DOHH2 (cell line): ENCODE results near the gene PLPP6.

Experiments
- H3F3A ChIP-seq: fragments of 200-600 bp; sonication (generic), shearing (Covaris generic); 2 replicates; pipeline ENCODE4 v1.6.0; 2016; ENCODE audit warnings: antibody characterized with exemption, mild to moderate bottlenecking; ENCODE audit not compliant: control insufficient read depth, insufficient read depth
- H3K27ac ChIP-seq: fragments of 200-600 bp; sonication (generic); 2 replicates; pipeline ENCODE4 v1.5.1; 2014; ENCODE audit warnings: low read depth, mild to moderate bottlenecking, low read length, moderate library complexity
- H3K27me3 ChIP-seq: fragments of 200-600 bp; sonication (generic); 2 replicates; pipeline ENCODE4 v1.6.1; 2014; ENCODE audit warnings: mild to moderate bottlenecking, low read length, mixed read lengths; ENCODE audit not compliant: control insufficient read depth
- H3K36me3 ChIP-seq: fragments of 200-600 bp; sonication (generic); 2 replicates; pipeline ENCODE4 v1.6.1; 2014; ENCODE audit warnings: mild to moderate bottlenecking, low read length, moderate library complexity, mixed read lengths; ENCODE audit not compliant: control insufficient read depth
- H3K4me1 ChIP-seq: fragments of 200-600 bp; sonication (generic); 2 replicates; pipeline ENCODE4 v1.6.1; 2014; ENCODE audit warnings: mild to moderate bottlenecking, low read length, mixed read lengths; ENCODE audit not compliant: control insufficient read depth
- H3K4me2 ChIP-seq: fragments of 200-600 bp; sonication (generic); 2 replicates; pipeline ENCODE4 v1.6.0; 2014; ENCODE audit warnings: mild to moderate bottlenecking, low read length, moderate library complexity
- H3K4me3 ChIP-seq: fragments of 200-600 bp; sonication (generic); 2 replicates; pipeline ENCODE4 v1.5.1; 2014; ENCODE audit warnings: mild to moderate bottlenecking, low read length, mixed read lengths
- H3K79me2 ChIP-seq: fragments of 200-600 bp; sonication (generic); 2 replicates; pipeline ENCODE4 v1.6.1; 2014; ENCODE audit warnings: mild to moderate bottlenecking, low read length, mixed read lengths; ENCODE audit not compliant: control insufficient read depth
- H3K9me2 ChIP-seq: fragments of 200-600 bp; sonication (generic); replicated peaks from 2 replicates; pipeline ENCODE4 v1.6.1; 2014; ENCODE audit warnings: mild to moderate bottlenecking, low read length, mixed read lengths; ENCODE audit not compliant: control insufficient read depth
- H3K9me3 ChIP-seq: fragments of 200-600 bp; sonication (generic); 2 replicates; pipeline ENCODE4 v1.6.1; 2014; ENCODE audit warnings: antibody characterized with exemption, low read length, mixed read lengths; ENCODE audit not compliant: control insufficient read depth, insufficient read depth
- H4K20me1 ChIP-seq: fragments of 200-600 bp; sonication (generic); 2 replicates; pipeline ENCODE4 v1.6.0; 2014; ENCODE audit warnings: low read depth, mild to moderate bottlenecking, antibody characterized with exemption, low read length, moderate library complexity; ENCODE audit not compliant: control insufficient read depth, insufficient read depth
- CTCF ChIP-seq: fragments of 200-600 bp; sonication (generic); IDR thresholded peaks from one replicate; pipeline ENCODE4 v1.5.1; 2014; ENCODE audit warnings: antibody characterized with exemption, mild to moderate bottlenecking, low read depth, low read length; ENCODE audit not compliant: poor library complexity, severe bottlenecking
- EZH2phosphoT487 ChIP-seq: fragments of 200-600 bp; sonication (generic); IDR thresholded peaks from 2 replicates; pipeline ENCODE4 v1.6.1; 2017; ENCODE audit warnings: borderline replicate concordance, mild to moderate bottlenecking, antibody characterized with exemption, low read length, moderate library complexity, mixed read lengths

The PLPP6 gene

DNA sequence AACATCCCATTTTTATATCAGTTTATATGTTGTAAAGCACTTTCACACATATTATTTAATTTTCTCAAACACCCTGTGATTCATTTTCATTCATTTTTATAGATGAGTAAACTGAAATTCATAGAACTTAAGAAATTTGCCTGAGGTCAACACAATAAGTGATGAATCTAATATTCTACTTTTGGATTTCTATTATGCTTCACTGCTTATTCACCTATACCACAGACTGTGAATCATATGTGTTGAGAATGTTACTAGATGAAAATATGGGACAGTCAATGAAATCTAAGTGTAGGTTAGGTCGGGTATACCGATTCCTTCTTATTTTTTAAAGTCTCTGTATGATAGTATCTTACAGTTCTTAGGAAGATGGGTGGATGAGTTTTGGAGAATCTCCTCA lies 42.0 kb downstream of the PLPP6 start:
- Histone ChIP-seq H3K27ac (no peak overlapping the region), H3K27me3 (no peaks in the 10 kb centered on the region), H3K4me3 (no peak overlapping the region), H3K9me2 (no peaks in the 10 kb centered on the region), H3K9me3 (no peaks in the 10 kb centered on the region), H4K20me1 (no peaks in the 10 kb centered on the region), H3K79me2 (no peaks in the 10 kb centered on the region), H3K4me1 (no peaks in the 10 kb centered on the region), H3K36me3 (peaks cover 73% of the 10 kb centered on the region), H3F3A (peaks cover 2% of the 10 kb centered on the region; the same call in 1 of the 2 replicates), H3K4me2 (no peak overlapping the region)
- TF ChIP-seq CTCF, result no peak
- TF ChIP-seq EZH2phosphoT487, result no peak

GRCh38 chr9:4706021-4706420 lies 43.9 kb downstream of the PLPP6 start:
- H3K36me3 ChIP-seq, result peaks cover 67% of the 10 kb centered on the region
- TF ChIP-seq CTCF (no peak), EZH2phosphoT487 (no peak)
- no peaks in the 10 kb centered on the region for H3K9me3 ChIP-seq
- no peaks in the 10 kb centered on the region for H4K20me1 ChIP-seq
- peaks cover 2% of the 10 kb centered on the region; the same call in 1 of the 2 replicates for H3F3A ChIP-seq
- no peak overlapping the region for H3K4me2 ChIP-seq
- H3K9me2 ChIP-seq, result no peaks in the 10 kb centered on the region
- no peaks in the 10 kb centered on the region for H3K4me1 ChIP-seq
- no peak overlapping the region for H3K27ac ChIP-seq
- no peak overlapping the region for H3K4me3 ChIP-seq
- H3K79me2 ChIP-seq, result no peaks in the 10 kb centered on the region
- no peaks in the 10 kb centered on the region for H3K27me3 ChIP-seq

DNA sequence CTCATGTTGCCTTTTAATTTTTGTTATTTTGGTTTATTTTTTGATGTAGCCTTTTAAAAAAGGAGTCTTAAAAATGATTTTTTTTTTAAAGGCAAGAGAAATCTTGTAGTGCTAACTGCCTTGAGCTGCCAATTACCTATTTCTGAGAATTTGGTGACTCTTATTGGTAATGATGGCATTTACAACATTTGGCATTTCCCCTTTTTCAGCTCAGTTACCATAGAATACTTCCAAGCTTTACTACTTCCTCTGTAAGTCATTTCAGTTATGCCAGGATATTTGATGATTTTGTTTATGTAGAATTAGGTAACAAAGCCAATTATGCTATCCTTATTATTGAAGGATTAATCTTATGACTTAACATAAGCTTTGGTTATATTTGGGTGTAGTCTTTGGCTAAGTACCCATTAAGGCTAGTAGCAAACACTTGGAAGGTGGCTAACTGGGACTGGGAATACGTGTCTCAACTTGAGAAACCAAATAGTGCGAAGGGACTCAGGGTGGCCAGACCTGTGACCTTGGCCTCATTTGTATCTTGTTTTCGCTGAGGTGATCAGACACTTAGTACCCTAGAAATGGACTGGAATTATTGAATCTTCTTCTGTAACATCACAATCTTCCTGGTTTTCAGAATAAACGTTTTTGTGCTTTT lies 45.0 kb downstream of the PLPP6 start:
- Histone ChIP-seq H3K9me2 (no peaks in the 10 kb centered on the region), H3K4me1 (no peaks in the 10 kb centered on the region), H3K27ac (no peak overlapping the region), H3K4me2 (no peak overlapping the region), H3K36me3 (peaks cover 69% of the 10 kb centered on the region), H3F3A (peaks cover 2% of the 10 kb centered on the region; the same call in 1 of the 2 replicates), H3K9me3 (no peaks in the 10 kb centered on the region), H3K79me2 (no peaks in the 10 kb centered on the region), H4K20me1 (no peaks in the 10 kb centered on the region; the same call in 1 of the 2 replicates), H3K4me3 (no peak overlapping the region), H3K27me3 (no peaks in the 10 kb centered on the region)
- TF ChIP-seq CTCF, result no peak
- no peak for TF ChIP-seq EZH2phosphoT487
